GM12891 (cell line): ENCODE results near the gene SLC1A2.

Experiments used
- POLR2AphosphoS5 ChIP-seq: IDR thresholded peaks from 2 replicates; pipeline ENCODE4 v1.6.1; 2011; ENCODE audit warnings: low read depth, low read length, control low read depth
- POU2F2 ChIP-seq: IDR thresholded peaks from 2 replicates; pipeline ENCODE4 v1.6.1; 2011; ENCODE audit warnings: low read depth, mild to moderate bottlenecking, control low read depth, low read length, moderate library complexity

GRCh38 chr11:35419184-35419829, at the start of gene SLC1A2:
- TF ChIP-seq POU2F2 (no peak), POLR2AphosphoS5 (no peak)
